Spleen (tissue), 11 donors: ENCODE data around the gene NCF2. TPM values are rescaled to one million over a fixed set of nuclear protein-coding genes. Genes with fewer than 3 reads are reported as not detected.

Source experiments
- DNase-seq: peaks from one replicate; pipeline ENCODE4 v3.0.0-alpha.2; 2020
- H3K27ac ChIP-seq, 8 donors: fragments of 200-600 bp; sonication (generic) in 7 of 8; 1 replicate in 4 of 8; 2 replicates in 4 of 8; pipeline versions ENCODE4 v1.5.0 to v1.8.0; 2016 to 2021; ENCODE audit warnings: inconsistent platforms in 4 of 8, mild to moderate bottlenecking in 4 of 8, moderate library complexity in 1 of 8
- H3K27me3 ChIP-seq, 7 donors: fragments of 200-600 bp; sonication (generic) in 6 of 7; replicated peaks in 1 of 7; 1 replicate in 4 of 7; 2 replicates in 3 of 7; pipeline versions ENCODE4 v1.5.0 to v1.8.0; 2016 to 2021; ENCODE audit warnings: inconsistent platforms in 3 of 7, mild to moderate bottlenecking in 1 of 7
- H3K36me3 ChIP-seq, 6 donors: fragments of 200-600 bp; sonication (generic) in 5 of 6; 1 replicate in 4 of 6; 2 replicates in 2 of 6; pipeline versions ENCODE4 v1.5.0 to v1.8.0; 2016 to 2021; ENCODE audit warnings: inconsistent platforms in 2 of 6
- H3K4me1 ChIP-seq, 6 donors: fragments of 200-600 bp; sonication (generic) in 5 of 6; 1 replicate in 3 of 6; 2 replicates in 3 of 6; pipeline versions ENCODE4 v1.5.0 to v1.8.0; 2016 to 2021; ENCODE audit warnings: inconsistent platforms in 3 of 6
- H3K4me3 ChIP-seq, 8 donors: fragments of 200-600 bp; sonication (generic) in 7 of 8; 1 replicate in 4 of 8; 2 replicates in 4 of 8; pipeline versions ENCODE4 v1.5.0 to v1.8.0; 2016 to 2021; ENCODE audit warnings: inconsistent platforms in 4 of 8, mild to moderate bottlenecking in 4 of 8, moderate library complexity in 2 of 8
- H3K9me3 ChIP-seq, 8 donors: fragments of 200-600 bp; sonication (generic) in 7 of 8; 1 replicate in 4 of 8; 2 replicates in 4 of 8; pipeline versions ENCODE4 v1.5.0 to v1.8.0; 2016 to 2021; ENCODE audit warnings: inconsistent platforms in 4 of 8
- CTCF ChIP-seq, 11 experiments: fragments of 200-600 bp in 7 of 11; fragments of 450-650 bp in 4 of 11; sonication (generic) in 4 of 11; IDR thresholded peaks in 8 of 11; conservative IDR thresholded peaks in 3 of 11; 1 replicate in 7 of 11; 2 replicates in 4 of 11; pipeline versions ENCODE4 v1.4.0 to v1.8.0; 2016 to 2021; ENCODE audit warnings: antibody characterized with exemption in 11 of 11, inconsistent platforms in 4 of 11, mild to moderate bottlenecking in 1 of 11
- POLR2A ChIP-seq, 3 donors: fragments of 450-650 bp; IDR thresholded peaks; one replicate each; pipeline ENCODE4 v1.5.1; 2017; ENCODE audit warnings: antibody characterized with exemption in 3 of 3, mild to moderate bottlenecking in 1 of 3
- POLR2AphosphoS5 ChIP-seq, 3 donors: sonication (generic); formaldehyde crosslinking; IDR thresholded peaks; one replicate each; pipeline ENCODE4 v1.5.1; 2017; ENCODE audit warnings: antibody characterized with exemption in 3 of 3
- WGBS, 5 donors: extraction: QIAGEN DNeasy Blood & Tissue Kit in 3 of 5; methylation state at CpG; one replicate each; pipeline versions ENCODE4 v1.1.5 to v1.1.7; 2013 to 2018; 5-methylcytosine and 5-hydroxymethylcytosine counted together
- intact Hi-C: fragments of 100-400 bp; cut with DNase I; formaldehyde crosslinking; loops from one replicate; pipeline ENCODE4 v1.15.0; 2023; ENCODE audit warnings: low total_unique reads
- polyA plus RNA-seq, 3 donors: library from polyadenylated mRNA; stranded (reverse); fragments of 200-250 nt; gene quantifications; one replicate each; pipeline ENCODE4 v1.2.1, GENCODE V29; 2013
- total RNA-seq, 7 donors: library from RNA; depleted of rRNA in 3 of 7; stranded (reverse); fragments of >200 nt in 3 of 7; fragmentation: NEBNext Ultra II Directional in 4 of 7; extraction: Animal tissue kit (Norgen Biotek cat#: 25700) in 4 of 7; gene quantifications; one replicate each; pipeline versions ENCODE4 v1.1.0 to v1.2.1, GENCODE V29; 2016 to 2021
- donor health status: healthy with polysubstance abuse.
- donor health status: DM: no; HTN: no; CAD: no; lungs with moderate emphysema.
- donor health status: DM: no; HTN: no; CAD: no.
- donor health status: Bipolar disorder and iron deficiency.
- donor health status: healthy.
- donor health status: DM: no; HTN: no; CAD: no.
- donor health status: DM: yes; HTN: yes; CAD: no.

NCF2 gene
- total and polyA plus RNA-seq, 10 donors = 14.9 to 232 (median 99.0) TPM

- Histone ChIP-seq H3K4me1 (no peaks in the 10 kb centered on the region), H3K9me3 (no peaks in the 10 kb centered on the region), H3K4me3 (no peak overlapping the region), H3K27me3 (no peaks in the 10 kb centered on the region), H3K27ac (no peak overlapping the region), H3K36me3 (peaks cover 6 to 100% (median 81%) of the 10 kb centered on the region in 6 donors)
- no peak for DNase-seq
- intact Hi-C loops = loop anchor here (10.0 kb wide), 1 partner anchor 53 kb away; no protein-coding TSS in a partner anchor
- TF ChIP-seq POLR2AphosphoS5 (IDR thresholded peaks at IDR 0.05) (no peak), CTCF (IDR thresholded peaks at IDR 0.05 in 8 of 11, conservative IDR thresholded peaks at IDR 0.05 in 3 of 11) (no peak), POLR2A (IDR thresholded peaks at IDR 0.05) (no peak)
- WGBS, 5 donors = 86 to 94% (median 91%) methylated on average over 4 of the region's 4 CpGs
These were observed 52.9 kb downstream of the NCF2 start for GRCh38 chr1:183537405-183537804.

- intact Hi-C loops = loop anchor here (10.0 kb wide), 1 partner anchor 49 kb away; no protein-coding TSS in a partner anchor
- no peaks in the 10 kb centered on the region for H3K27me3 ChIP-seq
- no peak overlapping the region for H3K27ac ChIP-seq
- no peaks in the 10 kb centered on the region for H3K4me1 ChIP-seq
- no peak for TF ChIP-seq POLR2AphosphoS5 (IDR thresholded peaks at IDR 0.05)
- TF ChIP-seq CTCF (IDR thresholded peaks at IDR 0.05 in 8 of 11, conservative IDR thresholded peaks at IDR 0.05 in 3 of 11) = no peak
- no peak for TF ChIP-seq POLR2A (IDR thresholded peaks at IDR 0.05)
- DNase-seq = no peak
- peaks cover 2 to 100% (median 76%) of the 10 kb centered on the region in 6 donors for H3K36me3 ChIP-seq
- H3K4me3 ChIP-seq = no peak overlapping the region
- 96 to 98% (median 98%) methylated on average over 3 of the region's 3 CpGs for WGBS, 5 donors
- no peaks in the 10 kb centered on the region for H3K9me3 ChIP-seq
These were observed 56.6 kb downstream of the NCF2 start for GRCh38 chr1:183533617-183534174.

- intact Hi-C loops = no loop called here
- H3K9me3 ChIP-seq = no peaks in the 10 kb centered on the region
- no peaks in the 10 kb centered on the region for H3K4me1 ChIP-seq
- 96 to 99% (median 98%) methylated on average over 3 of the region's 3 CpGs for WGBS, 5 donors
- H3K27me3 ChIP-seq = no peaks in the 10 kb centered on the region
- peaks cover 0 to 98% (median 65%) of the 10 kb centered on the region in 6 donors for H3K36me3 ChIP-seq
- TF ChIP-seq CTCF (IDR thresholded peaks at IDR 0.05 in 8 of 11, conservative IDR thresholded peaks at IDR 0.05 in 3 of 11) (no peak), POLR2A (IDR thresholded peaks at IDR 0.05) (no peak), POLR2AphosphoS5 (IDR thresholded peaks at IDR 0.05) (no peak)
- H3K27ac ChIP-seq = no peak overlapping the region
- no peak overlapping the region for H3K4me3 ChIP-seq
- no peak for DNase-seq
These were observed 61.7 kb downstream of the NCF2 start for GRCh38 chr1:183528577-183528976.

- peaks cover 7 to 90% (median 39%) of the 10 kb centered on the region in 6 donors for H3K36me3 ChIP-seq
- WGBS, 5 donors = 93 to 100% (median 98%) methylated on average over 1 of the region's 1 CpG
- TF ChIP-seq CTCF (IDR thresholded peaks at IDR 0.05 in 8 of 11, conservative IDR thresholded peaks at IDR 0.05 in 3 of 11) (no peak), POLR2AphosphoS5 (IDR thresholded peaks at IDR 0.05) (no peak), POLR2A (IDR thresholded peaks at IDR 0.05) (no peak)
- H3K9me3 ChIP-seq = no peaks in the 10 kb centered on the region
- intact Hi-C loops = no loop called here
- no peak overlapping the region for H3K4me3 ChIP-seq
- H3K27me3 ChIP-seq = no peaks in the 10 kb centered on the region
- no peak for DNase-seq
- H3K27ac ChIP-seq = no peak overlapping the region
- H3K4me1 ChIP-seq = no peaks in the 10 kb centered on the region
These were observed 68.2 kb downstream of the NCF2 start for GRCh38 chr1:183522104-183522503.
